HEK293 (cell line): ENCODE measurements around the gene GMEB2.

Experiments
- CTCF ChIA-PET: fragments of 350-600 bp; formaldehyde crosslinking; extraction: SDS; loops from one replicate; lab custom pipeline; 2021; ENCODE audit warnings: antibody characterized with exemption; lab: Yijun Ruan, JAX
- POLR2A ChIA-PET: fragments of 300-600 bp; formaldehyde crosslinking; extraction: SDS; loops from one replicate; lab custom pipeline; 2020; ENCODE audit warnings: antibody characterized with exemption, inconsistent platforms; lab: Yijun Ruan, JAX
- H3K27ac ChIP-seq: fragments of 200-500 bp; sonication (Bioruptor generic); 2 replicates; pipeline ENCODE4 v1.5.1; 2014; ENCODE audit warnings: low read depth, low read length, control low read depth, inconsistent platforms; ENCODE audit errors: extremely low read depth
- H3K36me3 ChIP-seq, 2 experiments: fragments of 200-500 bp in 1 of 2; sonication (Bioruptor generic) in 1 of 2; 1 replicate in 1 of 2; 2 replicates in 1 of 2; pipeline ENCODE4 v1.5.1; 2014 to 2017; ENCODE audit warnings: inconsistent platforms in 2 of 2, low read length in 2 of 2; ENCODE audit not compliant: control insufficient read depth in 2 of 2, insufficient read depth in 1 of 2
- H3K4me1 ChIP-seq: fragments of 200-500 bp; sonication (Bioruptor generic); 2 replicates; pipeline ENCODE4 v1.5.1; 2014; ENCODE audit warnings: mild to moderate bottlenecking, low read length, inconsistent platforms; ENCODE audit not compliant: control insufficient read depth, insufficient read depth
- H3K4me3 ChIP-seq: 2 replicates; pipeline ENCODE4 v1.5.1; 2011; ENCODE audit warnings: low read depth, mild to moderate bottlenecking, control low read depth, low read length, moderate library complexity
- H3K9me3 ChIP-seq: fragments of 200-500 bp; sonication (Bioruptor generic); 2 replicates; pipeline ENCODE4 v1.5.1; 2014; ENCODE audit warnings: low read depth, low read length, inconsistent platforms; ENCODE audit not compliant: control insufficient read depth, insufficient read depth
- PATZ1 ChIP-seq: fragments of 450-650 bp; formaldehyde crosslinking; IDR thresholded peaks from 2 replicates; pipeline ENCODE4 v1.5.1; 2016; ENCODE audit warnings: missing biosample characterization, missing genetic modification characterization
- PRDM2 ChIP-seq: fragments of 450-650 bp; formaldehyde crosslinking; IDR thresholded peaks from 2 replicates; pipeline ENCODE4 v1.5.1; 2016; ENCODE audit warnings: missing biosample characterization, missing genetic modification characterization, borderline replicate concordance
- SALL2 ChIP-seq: fragments of 450-650 bp; formaldehyde crosslinking; IDR thresholded peaks from 2 replicates; pipeline ENCODE4 v1.5.0; 2017; ENCODE audit warnings: missing biosample characterization, mild to moderate bottlenecking, missing genetic modification characterization, borderline replicate concordance
- SETDB1 ChIP-seq: IDR thresholded peaks from one replicate; pipeline ENCODE4 v1.6.1; 2017; ENCODE audit warnings: mild to moderate bottlenecking, low read length, moderate library complexity, mixed read lengths; ENCODE audit not compliant: insufficient read length
- SP3 ChIP-seq: fragments of 450-650 bp; formaldehyde crosslinking; IDR thresholded peaks from 2 replicates; pipeline ENCODE4 v1.5.1; 2016; ENCODE audit warnings: missing biosample characterization, missing genetic modification characterization
- YY2 ChIP-seq: fragments of 450-650 bp; formaldehyde crosslinking; IDR thresholded peaks from 2 replicates; pipeline ENCODE4 v1.5.1; 2016; ENCODE audit warnings: missing biosample characterization, missing genetic modification characterization
- ZBTB1 ChIP-seq: fragments of 450-650 bp; formaldehyde crosslinking; IDR thresholded peaks from 2 replicates; pipeline ENCODE4 v1.5.1; 2016; ENCODE audit warnings: missing biosample characterization, missing genetic modification characterization
- ZBTB10 ChIP-seq: fragments of 450-650 bp; formaldehyde crosslinking; IDR thresholded peaks from 2 replicates; pipeline ENCODE4 v1.5.1; 2016; ENCODE audit warnings: missing biosample characterization, missing genetic modification characterization
- ZEB2 ChIP-seq: fragments of 450-650 bp; formaldehyde crosslinking; IDR thresholded peaks from 2 replicates; pipeline ENCODE4 v1.5.1; 2016; ENCODE audit warnings: missing biosample characterization, missing genetic modification characterization
- ZIC2 ChIP-seq: fragments of 450-650 bp; formaldehyde crosslinking; IDR thresholded peaks from 2 replicates; pipeline ENCODE4 v1.5.1; 2016; ENCODE audit warnings: missing biosample characterization, missing genetic modification characterization
- ZNF114 ChIP-seq: fragments of 450-650 bp; formaldehyde crosslinking; IDR thresholded peaks from 2 replicates; pipeline ENCODE4 v1.5.0; 2017; ENCODE audit warnings: missing biosample characterization, missing genetic modification characterization
- ZNF174 ChIP-seq: fragments of 450-650 bp; formaldehyde crosslinking; IDR thresholded peaks from 2 replicates; pipeline ENCODE4 v1.5.0; 2017; ENCODE audit warnings: missing biosample characterization, mild to moderate bottlenecking, missing genetic modification characterization
- ZNF18 ChIP-seq: fragments of 450-650 bp; formaldehyde crosslinking; IDR thresholded peaks from 2 replicates; pipeline ENCODE4 v1.5.1; 2016; ENCODE audit warnings: missing biosample characterization, missing genetic modification characterization
- ZNF211 ChIP-seq: fragments of 450-650 bp; formaldehyde crosslinking; IDR thresholded peaks from 2 replicates; pipeline ENCODE4 v1.5.1; 2016; ENCODE audit warnings: low read depth, missing biosample characterization, missing genetic modification characterization
- ZNF214 ChIP-seq: fragments of 450-650 bp; formaldehyde crosslinking; IDR thresholded peaks from 2 replicates; pipeline ENCODE4 v1.5.1; 2017; ENCODE audit warnings: missing biosample characterization, mild to moderate bottlenecking, missing genetic modification characterization, borderline replicate concordance
- ZNF221 ChIP-seq: fragments of 450-650 bp; formaldehyde crosslinking; IDR thresholded peaks from 2 replicates; pipeline ENCODE4 v1.5.1; 2017; ENCODE audit warnings: missing biosample characterization, missing genetic modification characterization, borderline replicate concordance
- ZNF292 ChIP-seq: fragments of 450-650 bp; formaldehyde crosslinking; IDR thresholded peaks from 2 replicates; pipeline ENCODE4 v1.5.1; 2016; ENCODE audit warnings: low read depth, missing biosample characterization, missing genetic modification characterization, borderline replicate concordance
- ZNF513 ChIP-seq: fragments of 450-650 bp; IDR thresholded peaks from 2 replicates; pipeline ENCODE4 v1.5.1; 2018; ENCODE audit warnings: missing biosample characterization, missing genetic modification characterization
- ZNF670 ChIP-seq: fragments of 450-650 bp; formaldehyde crosslinking; IDR thresholded peaks from 2 replicates; pipeline ENCODE4 v1.5.1; 2016; ENCODE audit warnings: missing biosample characterization, missing genetic modification characterization, low read depth

Gene GMEB2

GRCh38 chr20:63661959-63662812, 35.3 kb upstream of the GMEB2 start (continued):
- no peak for TF ChIP-seq ZNF18 (tag by site-specific recombination)
- TF ChIP-seq ZBTB1 = no peak
- TF ChIP-seq ZIC2 = no peak
- no peak for TF ChIP-seq SP3 (tag by site-specific recombination)
- TF ChIP-seq ZNF513 (tag by site-specific recombination) = no peak
- no peak for TF ChIP-seq ZNF221 (tag by site-specific recombination)
- TF ChIP-seq SALL2 (tag by site-specific recombination) = no peak
- TF ChIP-seq ZEB2 (tag by site-specific recombination) = no peak
- no peak for TF ChIP-seq PRDM2 (tag by site-specific recombination)

GRCh38 chr20:63661108-63661507, 34.2 kb upstream of the GMEB2 start:
- CTCF ChIA-PET = no interaction called here

GRCh38 chr20:63660622-63661021, 33.7 kb upstream of the GMEB2 start:
- ChIA-PET POLR2A (no interaction called here), CTCF (no interaction called here)
- no peaks in the 10 kb centered on the region for H3K9me3 ChIP-seq
- H3K4me1 ChIP-seq = no peaks in the 10 kb centered on the region
- H3K4me3 ChIP-seq = no peak overlapping the region
- H3K36me3 ChIP-seq = peaks cover 0 to 54% of the 10 kb centered on the region in 2 experiments; a peak in 1 of 3 replicates
- H3K27ac ChIP-seq = no peak overlapping the region
- TF ChIP-seq ZNF214 (tag by site-specific recombination) (no peak), ZBTB10 (tag by site-specific recombination) (no peak), SETDB1 (no peak), ZNF211 (no peak), ZNF292 (tag by site-specific recombination) (no peak), ZNF114 (tag by site-specific recombination) (no peak), PATZ1 (tag by site-specific recombination) (no peak), YY2 (tag by site-specific recombination) (no peak), ZNF670 (tag by site-specific recombination) (no peak)

More at GRCh38 chr20:63661108-63661507, 34.2 kb upstream of the GMEB2 start:
- POLR2A ChIA-PET = interaction anchor here (0.7 kb wide), 1 partner anchor 21 kb away, joined by 3 read pairs; no protein-coding TSS in a partner anchor
- no peak overlapping the region for H3K27ac ChIP-seq
- TF ChIP-seq ZNF174 (tag by site-specific recombination) = no peak
- no peaks in the 10 kb centered on the region for H3K9me3 ChIP-seq
- H3K4me1 ChIP-seq = no peaks in the 10 kb centered on the region
- H3K36me3 ChIP-seq = peaks cover 0 to 59% of the 10 kb centered on the region in 2 experiments; a peak in 1 of 3 replicates
- H3K4me3 ChIP-seq = no peak overlapping the region
